Measurements from ENCODE around the gene SUPV3L1.
A peak's percentile ranks its signal among the peaks of the same experiment; 100 is the strongest.

Gene SUPV3L1

DNA sequence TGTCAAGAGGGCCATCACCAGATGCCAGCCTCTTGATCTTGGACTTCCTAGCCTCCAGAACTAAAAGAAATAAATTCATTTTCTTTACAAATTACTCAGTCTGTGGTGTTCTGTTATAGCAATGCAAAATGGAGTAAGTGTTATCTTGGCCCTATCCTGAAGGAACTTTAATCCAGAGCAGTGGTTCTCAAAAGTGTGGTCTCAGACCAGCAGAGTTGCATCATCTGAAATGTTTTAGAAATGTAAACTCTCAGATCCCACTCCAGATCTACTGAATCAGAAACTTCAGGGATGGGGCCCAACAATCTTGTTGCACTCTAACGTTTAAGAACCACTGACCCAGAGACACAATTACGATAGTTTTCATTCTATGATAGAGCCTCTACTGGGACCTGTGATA, 3.2 kb upstream of the SUPV3L1 start:
- no peak overlapping the region for H3K27ac Mint-ChIP-seq
- H3K27me3 Mint-ChIP-seq: no peaks in the 10 kb centered on the region
- no peaks in the 10 kb centered on the region for H3K9me3 Mint-ChIP-seq (ENCODE audit: low read depth)

DNA sequence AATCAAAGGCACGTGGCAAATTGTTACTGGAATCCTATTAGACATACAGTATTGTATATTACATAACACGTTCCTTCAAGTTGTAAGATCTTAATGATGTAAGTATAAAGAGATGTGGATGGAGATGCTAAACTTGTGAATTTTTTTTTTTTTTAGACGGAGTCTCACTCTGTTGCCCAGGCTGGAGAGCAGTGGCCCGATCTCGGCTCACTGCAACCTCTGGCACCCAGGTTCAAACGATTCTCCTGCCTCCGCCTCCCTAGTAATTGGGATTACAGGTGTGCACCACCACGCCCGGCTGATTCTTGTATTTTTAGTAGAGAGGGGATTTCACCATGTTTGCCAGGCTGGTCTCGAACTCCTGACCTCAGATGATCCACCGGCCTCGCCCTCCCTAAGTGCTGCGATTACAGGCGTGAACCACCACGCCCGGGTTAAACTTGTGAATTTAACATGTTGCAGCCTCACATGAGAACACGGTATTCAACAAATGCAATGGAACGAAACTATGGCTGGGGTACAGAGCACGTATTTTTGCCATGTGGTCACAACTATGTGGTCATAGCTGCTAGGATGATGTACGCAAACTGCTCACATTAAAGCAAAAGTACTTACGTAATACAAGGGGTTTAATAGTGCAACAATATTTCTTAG, 818 bp upstream of the SUPV3L1 start:
- no peaks in the 10 kb centered on the region for H3K27me3 Mint-ChIP-seq
- H3K4me3 Mint-ChIP-seq: peak overlapping the region; percentile 98
- H3K36me3 Mint-ChIP-seq: peaks cover 4% of the 10 kb centered on the region
- H3K27ac Mint-ChIP-seq: peak overlapping the region; percentile 100
- peaks cover 31% of the 10 kb centered on the region for H3K4me1 Mint-ChIP-seq (ENCODE audit: low read depth)
- H3K9me3 Mint-ChIP-seq (ENCODE audit: low read depth): no peaks in the 10 kb centered on the region

More for the DNA sequence above, 3.2 kb upstream of the SUPV3L1 start:
- Mint-ChIP-seq H3K4me1 (ENCODE audit: low read depth) (peaks cover 17% of the 10 kb centered on the region), H3K4me3 (no peak overlapping the region), H3K36me3 (peaks cover 4% of the 10 kb centered on the region)

DNA sequence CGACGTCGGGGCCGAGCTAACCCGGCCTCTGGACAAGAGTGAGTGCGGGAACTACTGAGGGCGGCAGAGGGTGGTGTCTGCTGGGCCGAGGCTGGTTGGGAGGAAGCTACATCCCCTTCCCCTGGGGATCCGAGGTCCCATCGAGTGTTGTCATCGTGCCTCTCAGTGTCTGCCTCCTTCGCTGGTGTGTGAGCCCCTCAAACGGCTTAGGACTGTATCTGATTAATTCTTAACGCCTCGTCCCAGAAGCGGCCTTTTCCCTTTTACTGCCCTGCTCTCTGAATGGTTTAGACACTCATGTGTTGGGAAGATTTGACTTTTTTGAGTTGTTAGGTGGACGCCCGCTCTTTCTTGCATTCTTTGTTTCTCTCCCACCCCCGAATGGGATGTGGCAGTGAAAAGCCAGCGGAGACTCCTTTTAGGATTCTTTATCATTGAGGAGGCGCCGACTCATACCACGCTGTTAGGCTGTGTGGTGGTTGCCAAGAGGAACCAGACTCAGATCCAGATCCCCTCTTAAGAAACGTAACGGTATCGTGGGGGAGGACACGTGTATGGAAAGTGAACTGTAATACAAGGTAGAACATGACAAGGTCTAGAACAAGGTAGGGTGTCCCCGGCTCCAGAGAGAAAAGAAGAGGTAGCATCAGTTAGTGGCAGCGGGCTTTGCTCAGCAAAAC, 631 bp downstream of the SUPV3L1 start:
- Mint-ChIP-seq H3K4me3 (peak overlapping the region; percentile 98), H3K36me3 (peaks cover 4% of the 10 kb centered on the region), H3K27ac (peak overlapping the region; percentile 100), H3K27me3 (no peaks in the 10 kb centered on the region), H3K9me3 (ENCODE audit: low read depth) (no peaks in the 10 kb centered on the region), H3K4me1 (ENCODE audit: low read depth) (peaks cover 40% of the 10 kb centered on the region)

DNA sequence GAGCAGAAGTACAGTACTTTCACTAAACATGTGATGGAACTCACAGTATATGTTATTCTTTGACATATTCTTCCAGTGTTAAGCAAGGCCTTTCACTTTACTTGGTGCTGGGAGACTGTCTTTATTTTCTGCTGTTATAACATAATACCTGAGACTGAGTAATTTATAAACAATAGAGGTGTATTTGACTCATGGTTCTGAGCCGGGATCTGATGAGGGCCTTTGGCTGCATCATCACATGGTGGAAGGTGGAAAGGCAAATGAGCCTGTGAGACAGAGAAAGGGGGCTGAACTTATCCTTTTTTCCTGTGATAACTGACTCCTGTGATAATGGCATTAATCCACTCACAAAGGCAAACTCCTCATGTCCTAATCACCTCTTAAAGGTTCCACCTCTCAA, 1.4 kb downstream of the SUPV3L1 start:
- Mint-ChIP-seq H3K27me3 (no peaks in the 10 kb centered on the region), H3K36me3 (peaks cover 4% of the 10 kb centered on the region), H3K4me1 (ENCODE audit: low read depth) (peaks cover 42% of the 10 kb centered on the region), H3K27ac (peak overlapping the region; percentile 100), H3K4me3 (peak overlapping the region; percentile 98), H3K9me3 (ENCODE audit: low read depth) (no peaks in the 10 kb centered on the region)

DNA sequence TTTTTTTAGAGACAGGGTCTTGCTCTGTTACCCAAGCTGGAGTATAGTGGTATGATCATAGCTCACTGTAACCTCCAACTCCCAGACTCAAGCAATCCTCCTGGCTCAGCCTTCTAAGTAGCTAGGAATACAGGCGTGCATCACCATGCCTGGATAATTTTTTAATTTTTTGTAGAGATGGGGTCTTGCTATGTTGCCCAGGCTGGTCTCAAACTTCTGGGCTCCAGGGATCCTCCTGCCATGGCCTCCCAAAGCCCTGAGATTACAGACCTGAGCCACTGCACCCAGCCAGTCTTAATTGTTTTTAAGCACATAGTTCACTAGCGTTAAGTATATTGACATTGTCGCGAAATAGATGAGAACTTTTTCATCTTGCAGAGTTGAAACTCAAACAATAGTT, 2.0 kb downstream of the SUPV3L1 start:
- Mint-ChIP-seq H3K4me3 (no peak overlapping the region), H3K27ac (no peak overlapping the region), H3K4me1 (ENCODE audit: low read depth) (peaks cover 42% of the 10 kb centered on the region), H3K27me3 (no peaks in the 10 kb centered on the region), H3K9me3 (ENCODE audit: low read depth) (no peaks in the 10 kb centered on the region), H3K36me3 (peaks cover 4% of the 10 kb centered on the region)

DNA sequence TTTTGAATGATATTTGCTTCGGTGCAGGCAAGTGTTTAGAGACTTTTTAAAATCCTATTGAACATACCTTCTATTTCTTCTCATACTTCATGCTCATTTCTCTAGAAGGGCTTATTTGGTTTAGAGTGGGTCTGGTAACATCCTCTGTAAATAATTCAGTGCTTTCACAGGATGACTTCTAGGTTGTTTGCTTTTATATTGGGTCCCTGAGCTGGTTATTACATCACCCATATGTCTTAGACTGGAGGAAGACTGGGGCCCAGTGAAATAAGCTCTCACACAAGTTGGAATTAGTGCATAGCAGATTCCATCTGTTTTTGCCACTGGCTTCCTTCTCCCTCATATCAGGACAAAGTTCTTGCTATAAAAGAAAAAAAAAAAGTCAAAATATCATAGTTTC, 6.5 kb downstream of the SUPV3L1 start:
- H3K36me3 Mint-ChIP-seq: peaks cover 2% of the 10 kb centered on the region
- no peak overlapping the region for H3K27ac Mint-ChIP-seq
- H3K27me3 Mint-ChIP-seq: no peaks in the 10 kb centered on the region
- H3K4me3 Mint-ChIP-seq: no peak overlapping the region
- peaks cover 27% of the 10 kb centered on the region for H3K4me1 Mint-ChIP-seq (ENCODE audit: low read depth)
- H3K9me3 Mint-ChIP-seq (ENCODE audit: low read depth): no peaks in the 10 kb centered on the region

DNA sequence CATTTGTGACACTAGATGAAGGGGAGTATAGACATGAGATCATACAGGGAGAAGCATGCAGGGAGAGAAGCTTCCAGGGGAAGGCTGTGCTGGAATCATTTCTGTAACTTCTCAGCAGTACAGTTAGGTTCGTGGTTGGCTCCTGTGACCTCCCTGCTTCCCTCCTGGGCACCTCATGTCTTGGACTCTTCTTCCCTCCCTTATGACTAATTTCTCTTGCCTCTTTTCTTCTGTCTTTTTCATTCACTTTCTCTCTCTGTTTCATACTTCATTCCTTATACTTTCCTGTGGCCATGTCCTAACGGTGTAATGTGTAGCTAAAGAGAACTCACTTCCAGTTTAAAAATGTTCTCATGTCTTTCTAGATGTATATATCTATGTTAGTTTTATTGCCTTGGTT, 21.0 kb downstream of the SUPV3L1 start:
- Mint-ChIP-seq H3K4me3 (no peak overlapping the region), H3K27me3 (no peaks in the 10 kb centered on the region), H3K9me3 (ENCODE audit: low read depth) (no peaks in the 10 kb centered on the region), H3K4me1 (ENCODE audit: low read depth) (peaks cover 3% of the 10 kb centered on the region), H3K27ac (peak overlapping the region; percentile 67), H3K36me3 (peaks cover 6% of the 10 kb centered on the region)

DNA sequence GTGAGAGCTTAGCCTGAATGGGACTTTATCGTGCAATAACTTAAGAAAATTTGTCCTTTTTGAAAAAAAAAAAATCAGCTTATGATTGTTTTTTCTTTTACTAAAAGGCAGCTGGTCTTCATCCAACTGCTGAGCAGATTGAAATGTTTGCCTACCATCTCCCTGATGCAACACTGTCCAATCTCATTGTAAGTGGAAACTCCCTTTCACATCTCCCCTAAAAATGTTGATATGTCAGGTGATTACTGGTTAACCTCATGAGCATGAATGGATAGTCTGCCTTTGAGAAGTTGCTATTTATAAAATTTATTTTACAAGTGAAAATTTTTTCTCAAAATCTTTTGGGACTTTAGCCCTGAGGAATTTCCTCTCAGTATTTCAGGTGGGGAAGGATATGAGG, 22.3 kb downstream of the SUPV3L1 start:
- Mint-ChIP-seq H3K36me3 (peaks cover 9% of the 10 kb centered on the region), H3K27ac (peak overlapping the region; percentile 29), H3K4me1 (ENCODE audit: low read depth) (peaks cover 3% of the 10 kb centered on the region), H3K9me3 (ENCODE audit: low read depth) (no peaks in the 10 kb centered on the region), H3K4me3 (no peak overlapping the region), H3K27me3 (no peaks in the 10 kb centered on the region)

DNA sequence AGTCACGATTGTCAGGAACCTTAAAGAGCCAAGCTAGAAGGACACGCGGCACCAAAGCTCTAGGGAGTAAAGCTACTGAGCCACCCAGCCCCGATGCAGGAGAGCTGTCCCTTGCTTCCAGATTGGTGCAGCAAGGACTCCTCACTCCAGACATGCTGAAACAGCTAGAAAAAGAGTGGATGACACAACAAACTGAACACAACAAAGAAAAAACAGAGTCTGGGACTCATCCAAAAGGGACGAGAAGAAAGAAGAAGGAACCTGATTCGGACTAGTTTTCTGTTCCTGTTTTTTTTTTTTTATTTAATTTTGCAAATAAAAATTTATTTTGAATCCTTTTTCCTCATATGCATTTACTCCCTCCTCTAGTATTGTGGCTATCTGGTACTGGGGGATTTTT, 28.7 kb downstream of the SUPV3L1 start:
- Mint-ChIP-seq H3K36me3 (peaks cover 8% of the 10 kb centered on the region), H3K4me1 (ENCODE audit: low read depth) (peaks cover 6% of the 10 kb centered on the region), H3K27ac (no peak overlapping the region)

DNA sequence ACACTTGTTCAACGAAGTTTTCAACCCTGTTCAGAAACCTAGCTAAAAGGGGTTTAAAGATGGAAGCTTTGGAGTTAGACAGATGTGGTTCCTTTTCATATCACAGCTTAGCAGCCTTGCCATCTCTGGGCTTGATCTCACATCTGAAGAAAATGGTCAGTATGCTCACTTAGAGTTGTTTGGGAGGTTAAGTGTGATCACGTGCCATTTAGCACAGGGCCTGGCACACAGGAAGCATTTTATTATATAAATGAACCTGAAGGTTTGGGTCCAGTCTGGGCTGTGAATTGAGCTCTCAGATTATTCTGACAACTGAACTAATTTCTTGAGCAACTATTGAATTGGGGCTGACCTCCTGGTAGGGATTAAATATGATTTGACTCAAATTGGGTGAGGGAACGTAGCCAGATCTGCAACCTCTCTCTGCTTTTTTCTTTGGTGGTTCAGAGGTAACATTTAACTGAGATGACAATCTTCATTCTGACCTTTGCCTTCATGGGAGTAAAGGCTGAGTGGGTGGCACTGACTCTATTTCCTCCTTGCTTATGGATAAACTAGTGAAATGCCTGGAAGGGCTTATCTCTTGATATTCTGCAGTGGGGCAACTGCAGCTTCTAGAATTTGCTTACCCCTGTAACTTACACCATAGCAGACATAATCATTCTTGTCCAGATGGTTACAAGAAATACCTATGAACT, 29.9 kb downstream of the SUPV3L1 start:
- Mint-ChIP-seq H3K4me3 (no peak overlapping the region), H3K27ac (peak overlapping the region; percentile 22), H3K36me3 (peaks cover 10% of the 10 kb centered on the region), H3K9me3 (ENCODE audit: low read depth) (no peaks in the 10 kb centered on the region), H3K27me3 (peaks cover 2% of the 10 kb centered on the region), H3K4me1 (ENCODE audit: low read depth) (peaks cover 5% of the 10 kb centered on the region)

More for the DNA sequence above, 28.7 kb downstream of the SUPV3L1 start:
- H3K4me3 Mint-ChIP-seq: no peak overlapping the region
- H3K9me3 Mint-ChIP-seq (ENCODE audit: low read depth): no peaks in the 10 kb centered on the region
- H3K27me3 Mint-ChIP-seq: no peaks in the 10 kb centered on the region

DNA sequence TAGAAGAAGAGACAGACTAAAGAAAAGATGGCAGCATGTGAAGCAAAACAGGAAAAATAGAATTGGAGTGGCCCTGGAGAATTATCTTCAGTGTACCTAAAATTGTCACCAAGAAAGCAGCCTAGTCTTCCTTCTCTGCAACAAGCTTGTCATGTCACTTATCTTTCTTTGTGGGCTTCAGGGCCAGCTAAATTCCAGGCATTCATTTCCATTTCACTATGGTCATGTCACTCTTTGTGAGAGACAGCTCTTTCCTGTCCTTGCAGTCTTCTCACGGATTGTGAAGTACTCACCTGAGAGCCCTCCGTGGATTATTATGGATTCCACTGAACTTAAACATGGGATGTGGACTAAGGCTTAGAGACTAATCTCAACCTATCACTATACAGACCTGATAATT, 31.1 kb downstream of the SUPV3L1 start:
- Mint-ChIP-seq H3K4me3 (no peak overlapping the region), H3K4me1 (ENCODE audit: low read depth) (peaks cover 11% of the 10 kb centered on the region), H3K36me3 (peaks cover 8% of the 10 kb centered on the region), H3K9me3 (ENCODE audit: low read depth) (no peaks in the 10 kb centered on the region), H3K27me3 (peaks cover 2% of the 10 kb centered on the region), H3K27ac (no peak overlapping the region)

DNA sequence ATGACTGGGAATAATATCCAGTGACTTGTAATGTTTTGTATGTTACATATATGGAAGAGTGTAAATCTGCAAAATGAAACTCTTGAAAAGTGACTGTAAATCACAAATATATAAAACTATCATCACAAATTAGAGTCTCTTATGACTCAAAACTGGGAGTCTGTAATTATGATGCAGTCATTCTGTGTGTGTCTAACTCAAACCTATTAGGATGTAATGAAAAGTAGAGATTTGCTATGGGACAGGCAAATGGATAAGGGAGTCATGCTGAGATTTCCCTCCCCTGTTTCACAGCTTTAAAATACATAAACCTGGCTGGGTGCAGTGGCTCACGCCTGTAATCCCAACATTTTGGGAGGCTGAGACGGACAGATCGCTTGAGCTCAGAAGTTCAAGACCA, 31.5 kb downstream of the SUPV3L1 start:
- Mint-ChIP-seq H3K27ac (no peak overlapping the region), H3K9me3 (ENCODE audit: low read depth) (no peaks in the 10 kb centered on the region), H3K36me3 (peaks cover 5% of the 10 kb centered on the region), H3K4me1 (ENCODE audit: low read depth) (peaks cover 11% of the 10 kb centered on the region), H3K4me3 (no peak overlapping the region), H3K27me3 (peaks cover 2% of the 10 kb centered on the region)

DNA sequence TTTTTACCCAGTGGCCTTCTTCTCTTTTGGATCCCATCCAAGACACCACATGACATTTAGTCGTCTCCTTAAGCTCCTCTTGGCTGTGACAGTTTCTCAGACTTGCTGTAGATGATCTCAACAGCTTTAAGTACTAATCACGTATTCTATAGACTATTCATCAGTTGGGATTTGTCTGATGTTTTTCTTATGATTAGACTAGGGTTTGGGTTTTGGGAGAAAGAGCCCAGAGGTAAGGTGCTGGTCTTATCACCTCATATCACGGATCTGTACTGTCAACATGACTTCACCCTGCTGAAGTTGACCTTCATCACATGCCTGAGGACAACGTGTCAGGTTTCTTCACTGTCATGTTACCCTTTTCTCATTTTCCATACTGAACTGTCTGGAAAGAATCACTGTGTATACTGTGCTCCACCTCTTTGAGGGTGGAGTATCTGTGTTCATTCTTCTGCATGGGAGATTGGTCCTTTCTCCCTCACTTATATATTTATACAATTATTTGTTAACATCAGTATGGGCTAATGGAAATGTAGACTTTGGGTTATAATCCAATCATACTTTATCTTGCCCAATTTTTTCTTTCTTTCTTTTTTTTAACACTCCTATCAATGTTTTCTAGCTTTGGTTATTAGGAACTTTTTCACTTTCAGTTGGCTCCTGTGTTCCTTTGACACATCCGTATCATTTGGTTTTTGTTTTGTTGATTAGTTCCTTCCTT, 33.7 kb downstream of the SUPV3L1 start:
- H3K9me3 Mint-ChIP-seq (ENCODE audit: low read depth): no peaks in the 10 kb centered on the region
- H3K27me3 Mint-ChIP-seq: peaks cover 2% of the 10 kb centered on the region
- H3K4me1 Mint-ChIP-seq (ENCODE audit: low read depth): peaks cover 11% of the 10 kb centered on the region
- H3K4me3 Mint-ChIP-seq: no peak overlapping the region
- no peak overlapping the region for H3K27ac Mint-ChIP-seq
- peaks cover 3% of the 10 kb centered on the region for H3K36me3 Mint-ChIP-seq

DNA sequence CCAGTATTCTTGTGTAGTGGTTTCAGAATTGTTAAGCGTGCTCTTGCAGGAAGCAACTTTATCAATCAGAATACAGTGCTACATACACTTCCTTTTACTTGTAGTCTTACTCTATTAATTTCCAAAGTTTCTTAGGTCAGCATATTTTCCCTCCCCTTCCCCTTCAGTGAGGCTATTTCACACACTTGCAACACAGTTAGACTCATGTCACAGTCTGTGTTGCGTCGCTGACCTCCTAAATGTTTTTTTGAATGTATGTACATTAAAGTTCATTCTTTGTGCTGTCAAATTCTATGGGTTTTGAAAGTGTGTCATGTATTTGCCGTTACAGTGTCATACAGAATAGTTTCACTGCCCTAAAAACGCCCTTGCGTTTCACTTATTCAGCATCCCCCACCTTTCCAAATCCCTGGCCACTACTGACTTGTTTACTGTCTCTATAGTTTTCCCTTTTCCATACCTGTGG, 34.7 kb downstream of the SUPV3L1 start:
- Mint-ChIP-seq H3K27ac (no peak overlapping the region), H3K4me3 (no peak overlapping the region), H3K9me3 (ENCODE audit: low read depth) (no peaks in the 10 kb centered on the region), H3K27me3 (peaks cover 2% of the 10 kb centered on the region), H3K4me1 (ENCODE audit: low read depth) (peaks cover 10% of the 10 kb centered on the region), H3K36me3 (peaks cover 3% of the 10 kb centered on the region)

All from activated naive CD8-positive, alpha-beta T cell (primary cell).